Measurements from ENCODE around the gene EXOC4.
"Not testable (repeated sequence)": the region's sequence is repeated elsewhere in the genome, so short reads cannot be mapped to it uniquely, and the experiment has no call there.

Gene EXOC4

DNA sequence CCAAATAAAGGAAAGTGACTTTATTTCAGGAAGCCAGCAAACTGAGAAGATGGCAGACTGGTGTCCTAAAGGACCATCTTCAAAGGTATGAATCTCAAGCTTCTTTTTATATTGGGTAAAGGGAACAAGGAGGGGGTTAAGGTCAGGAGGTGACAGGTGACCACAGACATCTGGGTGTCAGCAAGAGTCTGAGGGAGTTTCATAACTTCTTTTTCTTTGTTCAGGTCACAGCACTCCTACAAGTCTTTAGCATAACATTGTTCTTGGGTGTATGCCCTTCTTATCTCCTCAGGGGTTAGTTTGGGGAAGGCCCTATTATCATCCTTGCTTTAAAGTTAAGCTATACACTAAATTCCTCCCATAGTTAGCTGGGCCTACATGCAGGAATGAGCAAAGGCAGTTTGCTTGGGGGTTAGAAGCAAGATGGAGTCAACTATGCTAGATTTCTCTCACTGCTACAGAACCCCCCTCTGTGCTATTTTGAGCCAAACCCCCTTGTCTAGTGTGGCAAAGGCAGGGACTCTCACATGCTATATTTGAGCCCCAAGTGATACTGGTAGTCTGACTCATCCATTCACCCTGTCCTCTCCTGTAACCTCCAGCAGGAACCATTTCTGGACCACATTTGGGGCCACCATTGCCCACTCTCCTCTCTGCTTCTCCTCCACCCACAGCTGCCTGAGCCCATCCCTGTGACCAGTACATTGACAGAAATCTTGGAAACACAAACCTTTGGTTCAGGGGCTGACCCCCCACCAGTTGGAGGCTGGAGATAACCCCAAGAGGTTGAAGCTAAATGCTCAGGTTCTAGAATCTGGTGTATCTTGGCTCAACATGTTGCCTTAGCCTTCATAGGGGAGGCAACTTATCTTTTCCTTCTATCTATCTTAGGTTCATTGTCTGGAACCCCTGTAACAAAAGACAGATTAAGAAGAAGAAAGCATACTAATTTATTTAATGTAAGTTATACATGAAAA, 818.8 kb downstream of the EXOC4 start:
- Histone ChIP-seq H3K4me2 (ENCODE audit: low read length) (no peak overlapping the region), H3K36me3 (ENCODE audit: control insufficient read depth, low read length) (no peaks in the 10 kb centered on the region), H4K20me1 (ENCODE audit: control insufficient read depth, insufficient read depth, low read depth, low read length) (no peaks in the 10 kb centered on the region), H3K4me1 (ENCODE audit: control insufficient read depth, low read length) (no peaks in the 10 kb centered on the region), H3K79me2 (ENCODE audit: control insufficient read depth, low read length) (no peaks in the 10 kb centered on the region), H3K27ac (ENCODE audit: low read depth, low read length) (no peak overlapping the region), H3K27me3 (ENCODE audit: control insufficient read depth, low read length) (no peaks in the 10 kb centered on the region), H3F3A (ENCODE audit: control insufficient read depth, insufficient read depth) (no peaks in the 10 kb centered on the region), H3K9me2 (replicated peaks; ENCODE audit: control insufficient read depth, low read length) (no peaks in the 10 kb centered on the region), H3K9me3 (ENCODE audit: control insufficient read depth, insufficient read depth, low read length) (no peaks in the 10 kb centered on the region), H3K4me3 (ENCODE audit: low read length) (no peak overlapping the region)
- no peak for TF ChIP-seq EZH2phosphoT487 (IDR thresholded peaks at IDR 0.05; ENCODE audit: borderline replicate concordance, low read length)
- TF ChIP-seq, protein P1, sequence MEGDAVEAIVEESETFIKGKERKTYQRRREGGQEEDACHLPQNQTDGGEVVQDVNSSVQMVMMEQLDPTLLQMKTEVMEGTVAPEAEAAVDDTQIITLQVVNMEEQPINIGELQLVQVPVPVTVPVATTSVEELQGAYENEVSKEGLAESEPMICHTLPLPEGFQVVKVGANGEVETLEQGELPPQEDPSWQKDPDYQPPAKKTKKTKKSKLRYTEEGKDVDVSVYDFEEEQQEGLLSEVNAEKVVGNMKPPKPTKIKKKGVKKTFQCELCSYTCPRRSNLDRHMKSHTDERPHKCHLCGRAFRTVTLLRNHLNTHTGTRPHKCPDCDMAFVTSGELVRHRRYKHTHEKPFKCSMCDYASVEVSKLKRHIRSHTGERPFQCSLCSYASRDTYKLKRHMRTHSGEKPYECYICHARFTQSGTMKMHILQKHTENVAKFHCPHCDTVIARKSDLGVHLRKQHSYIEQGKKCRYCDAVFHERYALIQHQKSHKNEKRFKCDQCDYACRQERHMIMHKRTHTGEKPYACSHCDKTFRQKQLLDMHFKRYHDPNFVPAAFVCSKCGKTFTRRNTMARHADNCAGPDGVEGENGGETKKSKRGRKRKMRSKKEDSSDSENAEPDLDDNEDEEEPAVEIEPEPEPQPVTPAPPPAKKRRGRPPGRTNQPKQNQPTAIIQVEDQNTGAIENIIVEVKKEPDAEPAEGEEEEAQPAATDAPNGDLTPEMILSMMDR (IDR thresholded peaks at IDR 0.05; ENCODE audit: low read depth, low read length, poor library complexity, severe bottlenecking), result no peak

DNA sequence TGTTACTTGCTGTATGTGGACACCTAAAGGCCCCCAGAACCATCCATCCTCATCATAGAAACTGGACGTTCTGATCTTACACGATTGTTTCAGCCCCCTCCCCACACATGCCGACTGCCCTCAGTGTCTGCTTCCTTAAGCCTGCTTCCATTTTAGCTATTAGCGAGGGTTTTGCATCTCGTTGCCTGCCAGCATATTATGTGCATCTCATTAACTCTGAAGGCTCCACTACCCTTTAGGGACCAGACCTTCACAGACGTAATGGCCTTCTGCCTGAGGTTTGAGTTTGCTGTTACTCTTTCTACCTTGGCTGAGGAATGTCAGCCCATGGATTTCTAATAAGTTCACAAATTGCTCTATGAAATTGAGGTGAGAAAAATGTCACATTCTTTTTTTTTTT, 820.4 kb downstream of the EXOC4 start:
- H4K20me1 ChIP-seq (ENCODE audit: control insufficient read depth, insufficient read depth, low read depth, low read length), result no peaks in the 10 kb centered on the region
- no peaks in the 10 kb centered on the region for H3K9me3 ChIP-seq (ENCODE audit: control insufficient read depth, insufficient read depth, low read length)
- no peaks in the 10 kb centered on the region for H3K9me2 ChIP-seq (replicated peaks; ENCODE audit: control insufficient read depth, low read length)
- no peaks in the 10 kb centered on the region for H3K79me2 ChIP-seq (ENCODE audit: control insufficient read depth, low read length)
- H3K36me3 ChIP-seq (ENCODE audit: control insufficient read depth, low read length), result no peaks in the 10 kb centered on the region
- no peaks in the 10 kb centered on the region for H3K4me1 ChIP-seq (ENCODE audit: control insufficient read depth, low read length)
- H3K27ac ChIP-seq (ENCODE audit: low read depth, low read length), result no peak overlapping the region
- TF ChIP-seq, protein P1 (IDR thresholded peaks at IDR 0.05; ENCODE audit: low read depth, low read length, poor library complexity, severe bottlenecking), result no peak
- TF ChIP-seq EZH2phosphoT487 (IDR thresholded peaks at IDR 0.05; ENCODE audit: borderline replicate concordance, low read length), result no peak
- H3K27me3 ChIP-seq (ENCODE audit: control insufficient read depth, low read length), result no peaks in the 10 kb centered on the region
- H3F3A ChIP-seq (ENCODE audit: control insufficient read depth, insufficient read depth), result no peaks in the 10 kb centered on the region
- H3K4me2 ChIP-seq (ENCODE audit: low read length), result no peak overlapping the region
- no peak overlapping the region for H3K4me3 ChIP-seq (ENCODE audit: low read length)

DNA sequence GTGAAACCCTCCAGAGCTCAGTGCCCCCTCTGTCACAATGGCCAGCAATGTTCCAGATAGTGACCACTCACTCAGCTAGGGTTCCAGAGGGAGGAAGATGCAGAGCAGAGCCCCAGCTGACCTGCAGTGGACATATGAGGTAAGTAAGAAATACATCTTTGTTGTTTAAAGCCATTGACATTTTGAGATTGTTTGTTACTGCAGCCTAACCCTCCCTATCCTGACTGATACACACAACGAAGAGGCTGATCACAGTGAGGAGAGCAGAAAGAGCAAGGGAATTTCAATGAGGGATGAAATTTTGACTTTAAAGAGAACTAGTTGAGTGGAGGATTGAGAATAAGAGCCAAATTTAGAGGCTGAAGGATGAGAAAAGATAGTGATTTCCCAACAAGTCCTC, 822.9 kb downstream of the EXOC4 start:
- no peaks in the 10 kb centered on the region for H4K20me1 ChIP-seq (ENCODE audit: control insufficient read depth, insufficient read depth, low read depth, low read length)
- H3K4me2 ChIP-seq (ENCODE audit: low read length), result no peak overlapping the region
- H3K36me3 ChIP-seq (ENCODE audit: control insufficient read depth, low read length), result no peaks in the 10 kb centered on the region
- no peaks in the 10 kb centered on the region for H3K4me1 ChIP-seq (ENCODE audit: control insufficient read depth, low read length)
- no peaks in the 10 kb centered on the region for H3K9me2 ChIP-seq (replicated peaks; ENCODE audit: control insufficient read depth, low read length)
- no peaks in the 10 kb centered on the region for H3F3A ChIP-seq (ENCODE audit: control insufficient read depth, insufficient read depth)
- no peak overlapping the region for H3K27ac ChIP-seq (ENCODE audit: low read depth, low read length)
- no peak for TF ChIP-seq EZH2phosphoT487 (IDR thresholded peaks at IDR 0.05; ENCODE audit: borderline replicate concordance, low read length)
- no peaks in the 10 kb centered on the region for H3K9me3 ChIP-seq (ENCODE audit: control insufficient read depth, insufficient read depth, low read length)
- no peak overlapping the region for H3K4me3 ChIP-seq (ENCODE audit: low read length)
- H3K79me2 ChIP-seq (ENCODE audit: control insufficient read depth, low read length), result no peaks in the 10 kb centered on the region
- no peaks in the 10 kb centered on the region for H3K27me3 ChIP-seq (ENCODE audit: control insufficient read depth, low read length)

DNA sequence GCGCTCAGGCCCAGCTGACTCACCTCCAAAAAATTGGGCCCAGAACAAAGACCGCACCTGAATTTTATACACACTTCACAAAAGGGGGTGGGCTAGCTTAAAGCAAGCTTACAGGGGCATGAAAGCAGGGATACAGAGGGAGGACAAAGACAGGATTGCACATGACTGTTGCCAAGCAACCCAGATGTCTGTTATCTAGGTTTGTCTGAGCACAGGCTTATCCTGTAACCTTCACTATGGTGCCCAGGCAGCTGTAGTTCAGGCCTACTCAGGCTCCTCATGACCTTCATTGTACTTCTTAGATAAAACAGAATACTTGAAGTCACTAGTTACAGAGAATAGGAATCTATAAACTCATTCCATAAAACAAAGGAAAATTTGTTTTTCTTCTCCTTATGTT, 824.7 kb downstream of the EXOC4 start:
- H3K9me2 ChIP-seq (replicated peaks; ENCODE audit: control insufficient read depth, low read length); H4K20me1 ChIP-seq (ENCODE audit: control insufficient read depth, insufficient read depth, low read depth, low read length); H3K27me3 ChIP-seq (ENCODE audit: control insufficient read depth, low read length); H3K36me3 ChIP-seq (ENCODE audit: control insufficient read depth, low read length); H3K79me2 ChIP-seq (ENCODE audit: control insufficient read depth, low read length); H3K4me1 ChIP-seq (ENCODE audit: control insufficient read depth, low read length); H3K27ac ChIP-seq (ENCODE audit: low read depth, low read length); H3K4me3 ChIP-seq (ENCODE audit: low read length); H3K9me3 ChIP-seq (ENCODE audit: control insufficient read depth, insufficient read depth, low read length); H3K4me2 ChIP-seq (ENCODE audit: low read length); H3F3A ChIP-seq (ENCODE audit: control insufficient read depth, insufficient read depth): not testable (repeated sequence)

Data from DOHH2 (cell line).